Measurements from ENCODE around the gene NDUFA6.
"Not testable (repeated sequence)": the region's sequence is repeated elsewhere in the genome, so short reads cannot be mapped to it uniquely, and the experiment has no call there.

The NDUFA6 gene

DNA sequence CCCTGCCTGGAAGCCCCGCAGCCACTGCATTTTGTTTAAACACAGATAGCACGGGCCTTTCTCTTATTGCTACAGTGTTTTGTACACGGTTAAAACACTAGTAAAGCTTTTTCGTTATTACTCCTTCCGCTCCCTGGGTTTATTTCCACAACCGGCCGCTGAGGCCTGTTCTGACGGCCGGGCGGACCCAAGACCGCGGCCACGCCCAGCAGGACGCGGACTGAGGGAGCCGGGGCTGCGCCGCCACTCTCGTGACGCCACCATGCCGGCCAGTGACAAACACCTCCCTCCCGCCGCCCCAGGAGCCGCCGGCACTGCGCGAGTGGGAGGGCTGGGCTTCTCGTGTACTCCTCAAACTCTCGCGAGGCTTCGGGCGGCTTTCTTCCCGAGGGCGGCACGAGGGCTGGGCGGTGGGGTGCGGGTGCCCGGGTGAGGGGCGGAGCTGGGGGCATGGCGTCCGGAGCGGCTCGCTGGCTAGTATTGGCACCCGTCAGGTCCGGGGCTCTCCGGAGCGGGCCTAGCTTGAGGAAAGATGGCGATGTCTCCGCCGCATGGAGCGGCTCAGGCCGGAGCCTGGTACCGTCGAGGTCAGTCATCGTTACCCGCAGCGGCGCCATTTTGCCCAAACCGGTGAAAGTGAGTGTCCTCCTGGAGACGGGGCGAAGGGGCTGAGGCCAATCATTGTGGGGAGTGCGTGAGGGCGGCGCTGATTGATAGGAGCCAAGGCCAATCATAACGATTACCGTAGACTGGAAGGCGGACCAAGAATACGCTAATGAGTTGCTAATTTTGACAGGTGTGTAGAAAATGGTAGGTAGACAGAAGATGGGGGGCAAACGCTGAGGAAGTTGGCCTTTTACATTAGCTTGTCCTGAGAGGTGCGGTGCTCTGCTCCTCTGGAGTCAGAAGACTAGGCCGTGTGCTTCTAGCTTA, 11.0 kb downstream of the NDUFA6 start, which contains the start of gene SMDT1:
TSS of gene SMDT1 (plus strand) at position 382 of the 933 bp plus-strand sequence. CDS start at position 451, 69 bp downstream.
- Mint-ChIP-seq H3K36me3 (ENCODE audit: low read depth) (peaks cover 23% of the 10 kb centered on the region), H3K27ac (peak within 1 kb of the TSS; percentile 93), H3K4me3 (peak within 1 kb of the TSS; percentile 96), H3K27me3 (no peaks in the 10 kb centered on the region), H3K4me1 (ENCODE audit: low read depth) (peaks cover 39% of the 10 kb centered on the region), H3K9me3 (no peaks in the 10 kb centered on the region)

DNA sequence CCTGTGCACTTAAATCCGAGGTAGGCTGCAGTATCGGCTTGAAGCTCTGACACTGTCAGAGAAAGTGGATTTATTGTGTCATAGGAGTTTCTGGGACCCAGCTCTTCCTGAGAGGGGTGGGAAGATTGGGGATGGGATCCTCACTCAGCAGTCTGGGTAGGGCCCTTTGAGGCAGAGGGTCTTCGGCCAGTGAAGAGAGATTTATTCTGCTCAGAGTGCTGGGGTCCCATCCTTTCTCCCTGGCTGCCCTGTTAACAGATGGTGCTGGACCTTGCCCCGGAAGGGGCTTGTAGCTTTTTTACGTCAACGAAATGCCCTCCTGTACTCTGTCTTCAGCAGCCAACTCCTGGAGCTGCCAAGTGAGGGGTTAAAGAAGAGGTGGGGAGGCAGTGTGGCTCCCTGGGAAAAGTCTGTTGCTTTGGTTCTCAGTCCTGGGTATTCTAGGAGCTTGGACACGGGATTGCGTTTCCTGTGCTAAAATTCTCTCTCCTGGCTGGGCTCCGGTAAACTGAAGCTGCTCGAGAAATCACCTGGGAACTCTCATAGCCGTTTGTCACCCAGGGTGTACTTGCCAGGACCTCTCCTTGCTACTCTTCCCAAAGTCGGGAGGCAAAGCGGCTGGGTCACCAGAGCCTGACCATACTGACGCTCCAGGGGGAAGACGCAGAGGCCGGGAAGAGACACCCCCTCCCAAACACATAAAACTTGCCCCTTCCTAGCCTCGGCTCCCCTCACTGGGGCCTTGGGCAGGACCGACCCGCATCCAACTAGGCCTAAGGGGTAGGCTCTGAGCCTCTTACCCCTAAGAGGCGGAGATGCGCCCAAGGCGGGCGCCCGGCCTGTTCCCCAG, 11.9 kb downstream of the NDUFA6 start:
- peaks cover 40% of the 10 kb centered on the region for H3K4me1 Mint-ChIP-seq (ENCODE audit: low read depth)
- H3K9me3 Mint-ChIP-seq, result no peaks in the 10 kb centered on the region
- peaks cover 16% of the 10 kb centered on the region for H3K36me3 Mint-ChIP-seq (ENCODE audit: low read depth)
- H3K4me3 Mint-ChIP-seq, result peak overlapping the region; percentile 96
- H3K27ac Mint-ChIP-seq, result peak overlapping the region; percentile 93
- H3K27me3 Mint-ChIP-seq, result no peaks in the 10 kb centered on the region

DNA sequence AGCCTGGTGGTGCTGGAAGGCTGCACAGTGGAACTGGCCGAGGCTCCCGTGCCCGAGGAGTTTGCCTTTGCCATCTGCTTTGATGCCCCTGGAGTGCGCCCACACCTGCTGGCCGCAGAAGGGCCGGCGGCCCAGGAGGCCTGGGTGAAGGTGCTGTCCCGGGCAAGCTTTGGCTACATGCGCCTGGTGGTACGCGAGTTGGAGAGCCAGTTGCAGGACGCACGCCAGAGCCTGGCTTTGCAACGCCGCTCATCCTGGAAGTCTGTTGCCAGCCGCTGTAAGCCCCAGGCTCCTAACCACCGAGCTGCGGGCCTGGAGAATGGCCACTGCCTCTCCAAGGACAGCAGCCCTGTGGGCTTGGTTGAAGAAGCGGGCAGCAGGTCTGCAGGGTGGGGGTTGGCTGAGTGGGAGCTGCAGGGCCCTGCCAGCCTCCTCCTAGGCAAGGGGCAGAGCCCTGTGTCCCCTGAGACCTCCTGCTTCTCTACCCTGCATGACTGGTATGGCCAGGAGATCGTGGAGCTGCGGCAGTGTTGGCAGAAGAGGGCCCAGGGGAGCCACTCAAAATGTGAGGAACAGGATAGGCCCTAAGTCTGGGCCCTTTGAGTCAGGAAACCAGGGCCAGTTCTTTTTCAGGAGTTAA, 13.0 kb downstream of the NDUFA6 start:
- Mint-ChIP-seq H3K36me3 (ENCODE audit: low read depth) (peaks cover 10% of the 10 kb centered on the region), H3K27ac (peak overlapping the region; percentile 26), H3K4me3 (no peak overlapping the region), H3K9me3 (no peaks in the 10 kb centered on the region), H3K27me3 (no peaks in the 10 kb centered on the region), H3K4me1 (ENCODE audit: low read depth) (peaks cover 43% of the 10 kb centered on the region)

DNA sequence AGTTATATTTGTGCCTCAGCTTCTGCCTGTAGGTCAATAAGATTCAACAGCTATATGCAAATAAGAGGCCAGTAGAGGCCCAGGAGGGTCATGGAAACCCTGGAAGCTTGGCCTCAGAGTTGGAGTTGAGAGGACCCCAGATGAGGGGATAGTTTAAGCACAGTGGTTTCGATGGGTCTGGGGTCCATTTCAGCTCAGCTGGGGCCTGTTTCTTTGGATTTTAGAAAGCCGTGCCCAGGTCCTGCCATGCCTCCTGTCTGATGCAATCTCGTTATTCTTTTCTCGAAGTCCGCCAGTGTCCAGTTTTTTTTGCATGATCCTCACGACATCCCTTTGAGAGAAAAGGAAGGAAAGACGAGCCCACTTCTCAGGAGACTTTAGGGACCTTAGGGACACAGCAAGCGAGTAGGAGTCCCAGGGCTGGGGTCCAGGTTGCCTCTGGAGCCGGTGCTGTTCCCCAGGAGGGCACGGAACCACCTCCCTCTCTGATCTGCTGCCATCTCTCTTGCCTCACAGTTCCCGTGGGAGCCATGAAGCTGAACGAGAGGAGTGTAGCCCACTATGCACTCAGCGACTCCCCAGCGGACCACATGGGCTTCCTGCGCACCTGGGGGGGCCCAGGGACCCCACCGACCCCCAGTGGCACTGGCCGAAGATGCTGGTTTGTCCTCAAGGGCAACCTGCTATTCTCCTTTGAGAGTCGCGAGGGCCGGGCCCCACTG, 13.6 kb downstream of the NDUFA6 start:
- Mint-ChIP-seq H3K4me1 (ENCODE audit: low read depth) (peaks cover 36% of the 10 kb centered on the region), H3K9me3 (no peaks in the 10 kb centered on the region), H3K4me3 (no peak overlapping the region), H3K27me3 (no peaks in the 10 kb centered on the region), H3K36me3 (ENCODE audit: low read depth) (peaks cover 4% of the 10 kb centered on the region), H3K27ac (no peak overlapping the region)

DNA sequence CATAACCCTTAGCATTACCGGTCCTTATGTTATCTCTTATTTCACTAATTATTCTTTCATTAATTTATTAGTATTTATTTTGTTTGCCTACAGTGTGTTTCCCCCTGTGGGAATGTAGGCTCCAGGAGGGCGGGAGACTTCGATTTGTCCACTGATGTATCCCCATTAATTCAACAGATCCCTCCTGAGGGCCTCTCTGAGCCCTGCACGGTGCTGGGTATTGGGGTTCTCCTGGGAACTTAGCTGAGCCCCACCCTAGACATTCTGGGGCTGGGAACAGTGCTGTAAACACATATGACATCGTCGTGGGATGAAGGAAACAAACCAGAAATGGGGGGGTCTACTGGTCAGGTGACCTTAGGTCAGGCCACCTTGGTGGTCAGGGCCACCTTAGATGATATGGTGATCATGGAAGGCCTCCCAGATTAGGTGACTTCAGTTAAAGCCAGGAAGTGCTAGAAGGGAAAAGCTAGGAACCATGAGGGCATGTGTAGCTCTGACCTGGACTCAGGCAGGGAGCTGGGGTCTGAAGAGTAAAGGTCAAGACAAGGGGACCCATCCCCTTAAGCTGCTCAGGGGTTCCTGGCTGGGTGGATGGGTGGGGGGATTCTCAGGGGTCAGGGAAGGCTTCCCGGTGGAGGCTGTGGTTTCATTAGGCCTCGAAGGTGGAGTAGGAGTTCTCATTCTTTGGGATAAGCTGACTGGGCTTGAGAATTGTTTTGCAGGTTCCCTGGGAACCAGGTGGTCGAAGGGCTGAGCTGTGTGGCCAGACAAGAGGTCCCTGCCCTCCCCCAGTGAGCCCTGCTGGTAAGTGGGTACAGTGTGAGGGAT, 15.5 kb downstream of the NDUFA6 start:
- Mint-ChIP-seq H3K27me3 (no peaks in the 10 kb centered on the region), H3K4me1 (ENCODE audit: low read depth) (peaks cover 35% of the 10 kb centered on the region), H3K4me3 (peak overlapping the region; percentile 17), H3K27ac (peak overlapping the region; percentile 67), H3K9me3 (no peaks in the 10 kb centered on the region), H3K36me3 (ENCODE audit: low read depth) (no peaks in the 10 kb centered on the region)

DNA sequence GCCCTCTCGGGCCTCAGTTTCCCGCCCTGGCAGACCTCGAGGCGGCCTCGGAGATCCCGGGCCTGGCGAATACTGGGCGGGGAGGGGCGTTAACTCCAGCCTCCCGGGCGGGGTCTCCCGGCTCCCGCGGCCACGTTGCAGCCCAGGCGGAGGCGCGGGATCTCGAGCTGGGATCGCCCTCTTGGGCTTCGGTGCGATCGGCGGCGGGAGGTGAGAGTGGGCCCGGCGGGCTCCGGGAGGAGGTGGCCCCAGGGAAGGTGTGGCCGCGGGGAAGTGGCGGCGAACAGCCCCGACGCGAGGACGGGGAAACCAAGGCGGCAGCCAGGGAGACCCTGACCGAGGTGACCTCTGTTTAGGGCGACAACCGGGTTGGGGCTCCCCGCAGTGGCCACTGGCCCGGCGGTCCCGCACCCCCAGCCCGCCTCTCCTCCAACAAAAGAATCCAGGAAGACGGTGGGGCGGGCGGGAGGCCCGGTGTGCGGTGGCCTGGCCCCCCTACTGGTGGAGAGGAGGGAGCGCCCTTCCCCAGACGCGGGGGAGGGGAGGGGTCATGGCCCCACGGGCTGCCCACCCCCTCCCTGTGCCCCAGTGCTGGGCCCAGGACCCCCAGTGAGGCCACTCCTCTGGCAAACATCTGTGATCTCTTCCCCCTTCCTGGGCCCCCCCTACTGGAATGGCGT, 16.3 kb downstream of the NDUFA6 start, which contains the start of gene PHETA2:
TSS of gene PHETA2 (plus strand) at position 117 of the 680 bp plus-strand sequence. CDS start 3,046 bp downstream, outside the sequence.
- H3K36me3 Mint-ChIP-seq (ENCODE audit: low read depth), result no peaks in the 10 kb centered on the region
- H3K27ac Mint-ChIP-seq, result peak within 1 kb of the TSS; percentile 67
- H3K4me1 Mint-ChIP-seq (ENCODE audit: low read depth), result peaks cover 32% of the 10 kb centered on the region
- H3K9me3 Mint-ChIP-seq, result no peaks in the 10 kb centered on the region
- H3K27me3 Mint-ChIP-seq, result no peaks in the 10 kb centered on the region
- H3K4me3 Mint-ChIP-seq, result peak within 1 kb of the TSS; percentile 64

DNA sequence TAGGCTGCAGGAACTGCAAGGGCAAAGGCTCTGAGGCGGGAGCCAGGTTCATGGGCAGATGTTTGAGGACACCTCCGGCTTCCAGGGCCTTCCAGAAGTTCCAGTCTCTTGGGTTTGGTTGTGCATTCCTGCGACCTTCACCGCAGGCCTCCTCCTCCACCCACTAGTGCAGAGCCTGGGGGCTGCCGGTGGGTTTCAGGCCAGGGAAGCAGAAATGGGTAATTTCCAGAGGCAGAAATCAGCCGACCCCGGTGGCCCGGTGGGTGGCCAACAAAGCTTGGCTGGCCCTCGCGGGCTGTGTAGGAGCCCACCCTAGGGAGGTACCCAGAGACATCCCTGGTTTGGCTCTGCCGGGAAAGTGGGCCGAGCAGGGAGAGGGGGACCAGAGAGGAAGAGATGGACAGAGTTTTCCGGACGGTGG, 16.9 kb downstream of the NDUFA6 start:
- Mint-ChIP-seq H3K36me3 (ENCODE audit: low read depth) (no peaks in the 10 kb centered on the region), H3K9me3 (no peaks in the 10 kb centered on the region), H3K4me1 (ENCODE audit: low read depth) (peaks cover 25% of the 10 kb centered on the region), H3K27me3 (no peaks in the 10 kb centered on the region), H3K4me3 (peak overlapping the region; percentile 64), H3K27ac (peak overlapping the region; percentile 63)

DNA sequence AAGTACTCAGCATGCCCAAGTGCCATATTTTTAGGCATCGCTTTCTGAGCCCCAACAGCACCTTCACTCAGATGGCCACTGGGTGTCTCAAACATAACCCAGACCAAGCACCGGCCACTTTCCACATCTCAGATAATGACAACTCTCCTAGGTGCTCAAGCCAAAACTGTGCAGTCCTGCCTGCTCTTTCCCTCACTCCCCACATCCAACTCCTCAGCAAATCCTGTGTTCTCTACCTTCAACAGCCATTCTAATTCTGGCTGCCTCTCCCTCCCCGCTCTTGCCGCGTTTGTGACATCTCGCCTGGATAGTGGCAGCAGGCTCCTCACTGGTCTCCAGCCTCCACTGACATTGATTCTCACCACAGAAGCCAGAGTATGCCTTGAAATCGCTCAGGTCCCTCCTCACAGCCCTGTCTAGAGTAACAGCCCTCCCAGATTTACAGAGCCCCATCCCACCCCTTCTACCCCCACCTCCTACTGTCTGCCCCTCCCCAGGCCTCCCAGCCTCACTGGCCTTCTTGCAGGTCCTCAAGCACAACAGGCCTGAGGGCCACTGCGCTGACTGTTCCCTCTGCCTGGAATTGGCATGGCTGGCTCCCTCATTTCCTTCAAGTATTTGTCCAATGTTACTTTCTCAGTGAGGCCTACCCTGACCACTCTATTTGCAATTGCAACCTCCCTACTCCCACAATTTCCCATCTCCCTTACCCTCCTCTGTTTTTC, 17.8 kb downstream of the NDUFA6 start:
- peak overlapping the region; percentile 0 for H3K4me3 Mint-ChIP-seq
- no peaks in the 10 kb centered on the region for H3K36me3 Mint-ChIP-seq (ENCODE audit: low read depth)
- no peaks in the 10 kb centered on the region for H3K9me3 Mint-ChIP-seq
- H3K27ac Mint-ChIP-seq, result peak overlapping the region; percentile 13
- peaks cover 25% of the 10 kb centered on the region for H3K4me1 Mint-ChIP-seq (ENCODE audit: low read depth)
- no peaks in the 10 kb centered on the region for H3K27me3 Mint-ChIP-seq

DNA sequence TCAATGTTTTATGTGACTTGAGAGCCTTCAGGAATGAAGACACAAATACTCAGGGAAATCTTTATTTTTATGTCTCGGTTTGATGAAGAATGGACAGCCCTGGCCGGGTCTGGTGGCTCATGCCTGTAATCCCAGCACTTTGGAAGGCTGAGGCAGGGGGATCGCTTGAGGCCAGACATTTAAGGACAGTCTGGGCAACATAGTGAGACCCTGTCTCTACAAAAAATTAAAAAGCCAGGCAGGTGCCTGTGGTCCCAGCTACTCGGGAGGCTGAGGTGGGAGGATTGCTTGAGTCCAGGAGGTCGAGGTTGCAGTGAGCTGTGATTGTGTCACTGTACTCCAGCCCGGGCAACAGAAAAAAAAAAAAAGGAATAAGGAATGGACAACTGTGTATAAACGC, 19.1 kb downstream of the NDUFA6 start:
- not testable (repeated sequence) for H3K9me3 Mint-ChIP-seq; H3K27ac Mint-ChIP-seq; H3K27me3 Mint-ChIP-seq; H3K36me3 Mint-ChIP-seq (ENCODE audit: low read depth)
- peaks cover 25% of the 10 kb centered on the region for H3K4me1 Mint-ChIP-seq (ENCODE audit: low read depth)
- peak overlapping the region; percentile 88 for H3K4me3 Mint-ChIP-seq

DNA sequence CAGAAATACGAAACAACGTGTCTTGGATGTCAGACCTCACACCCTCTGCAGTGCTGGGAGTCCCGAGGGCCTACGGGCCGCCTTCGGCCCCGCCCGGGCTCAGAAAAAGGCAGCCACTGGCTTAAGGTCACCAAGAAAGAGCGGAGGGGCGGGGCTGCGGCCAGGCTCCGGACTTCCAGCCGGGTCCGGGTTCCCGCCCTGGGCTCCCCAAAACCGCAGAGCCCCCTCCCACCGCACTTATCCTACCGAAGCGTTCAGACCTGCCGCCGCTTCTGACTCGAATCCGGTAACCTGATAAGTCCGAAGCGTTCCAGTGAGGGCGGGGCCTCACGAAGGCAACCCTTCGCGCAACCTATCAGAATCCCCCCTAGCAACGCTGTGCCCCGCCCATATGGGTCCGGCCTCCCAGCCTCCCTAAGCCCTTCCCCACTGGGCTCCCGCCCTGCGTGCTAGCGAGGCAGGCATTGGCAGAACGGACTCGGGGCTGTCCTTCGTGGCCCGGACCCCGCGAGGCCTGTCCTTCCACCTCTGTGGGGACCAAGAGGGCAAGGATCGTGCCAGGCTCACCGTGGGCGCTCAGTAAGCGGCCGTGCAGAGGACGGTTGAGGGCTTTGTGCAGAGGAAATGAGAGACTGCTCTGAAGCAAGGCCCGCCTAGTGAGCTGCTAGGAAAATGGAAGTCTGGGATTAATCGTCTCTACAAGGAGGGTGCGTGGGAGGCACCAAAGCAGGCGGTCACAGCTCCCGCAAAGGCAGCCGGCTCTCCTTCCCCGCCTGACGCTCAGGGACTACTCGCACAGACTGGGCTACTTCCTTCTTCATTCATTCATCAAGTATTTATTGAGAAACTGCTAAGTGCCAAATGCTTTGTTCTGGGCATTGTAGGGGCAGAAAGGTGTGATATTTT, 19.8 kb downstream of the NDUFA6 start, which contains the start of gene NAGA:
TSS of gene NAGA (minus strand) at position 296 of the 906 bp plus-strand sequence. CDS start 515 bp downstream, outside the sequence.
- H3K9me3 Mint-ChIP-seq, result no peaks in the 10 kb centered on the region
- H3K27ac Mint-ChIP-seq, result peak within 1 kb of the TSS; percentile 90
- no peaks in the 10 kb centered on the region for H3K27me3 Mint-ChIP-seq
- H3K4me1 Mint-ChIP-seq (ENCODE audit: low read depth), result peaks cover 25% of the 10 kb centered on the region
- H3K36me3 Mint-ChIP-seq (ENCODE audit: low read depth), result peaks cover 5% of the 10 kb centered on the region
- H3K4me3 Mint-ChIP-seq, result peak within 1 kb of the TSS; percentile 88

DNA sequence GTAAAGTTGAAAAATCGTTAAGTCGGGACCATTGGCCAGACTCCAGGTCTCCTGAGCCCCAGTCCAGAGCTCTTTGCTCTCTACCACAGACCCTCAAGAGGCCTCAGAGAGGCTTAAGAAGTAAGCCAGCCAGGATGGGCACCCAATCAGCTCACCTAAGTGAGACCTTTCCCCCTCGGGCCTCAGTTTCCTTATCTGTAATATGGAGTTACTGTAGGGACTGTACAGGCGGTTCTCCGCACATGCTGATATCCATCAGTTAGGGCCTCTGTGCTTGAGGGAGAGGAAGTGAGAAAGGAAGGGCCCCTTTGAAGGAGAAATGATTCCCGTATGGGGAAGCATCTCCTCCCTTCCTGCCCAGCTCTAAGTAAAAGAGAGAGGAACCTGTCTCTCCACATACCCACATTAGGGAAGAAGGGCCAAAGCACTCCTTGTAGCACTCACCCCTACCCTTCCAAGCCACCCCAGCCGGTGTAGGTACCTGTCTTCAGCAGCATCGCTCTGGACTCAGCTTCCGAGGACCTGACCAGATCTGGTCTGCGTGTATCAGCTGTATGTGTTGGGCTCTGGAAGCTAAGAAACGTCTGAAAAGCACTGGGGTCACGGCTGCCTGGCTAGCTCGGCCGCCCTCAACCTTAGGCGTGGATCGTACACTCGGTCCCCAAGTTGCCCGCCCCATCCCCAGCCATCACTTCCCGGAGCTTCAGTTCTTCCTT, 20.6 kb downstream of the NDUFA6 start:
- Mint-ChIP-seq H3K27me3 (no peaks in the 10 kb centered on the region), H3K9me3 (no peaks in the 10 kb centered on the region), H3K27ac (peak overlapping the region; percentile 90), H3K36me3 (ENCODE audit: low read depth) (peaks cover 12% of the 10 kb centered on the region), H3K4me1 (ENCODE audit: low read depth) (peaks cover 25% of the 10 kb centered on the region), H3K4me3 (peak overlapping the region; percentile 88)

All from stimulated activated naive CD8-positive, alpha-beta T cell treated with anti-CD3 and anti-CD28 coated beads, Interleukin-15, Interleukin-2, amounts not matched to agents 100 ng/mL and 50 ng/mL, for 24 hours (primary cell).